HG03175 (cell line): ENCODE results near the gene KCNQ1.
"Not testable (repeated sequence)": the region's sequence is repeated elsewhere in the genome, so short reads cannot be mapped to it uniquely, and the experiment has no call there.

Experiments
- ATAC-seq: cut with Tn5 transposase; IDR thresholded peaks from one replicate; pipeline ENCODE4 v1.9.1; 2021; ENCODE audit warnings: mild to moderate bottlenecking, moderate library complexity; ENCODE audit not compliant: unreplicated experiment

The KCNQ1 gene

GRCh38 chr11:2471048-2471803, 26.4 kb downstream of the KCNQ1 start:
- no peak for ATAC-seq

- ATAC-seq, result no peak
Observed at GRCh38 chr11:2471804-2472096, 26.9 kb downstream of the KCNQ1 start.

- ATAC-seq, result no peak
Observed at GRCh38 chr11:2472428-2473186, 27.8 kb downstream of the KCNQ1 start.

GRCh38 chr11:2473361-2474058, 28.7 kb downstream of the KCNQ1 start:
- no peak for ATAC-seq

GRCh38 chr11:2474059-2474901, 29.5 kb downstream of the KCNQ1 start:
- ATAC-seq, result no peak

- ATAC-seq, result no peak
Observed at GRCh38 chr11:2475136-2475918, 30.5 kb downstream of the KCNQ1 start.

GRCh38 chr11:2477254-2477653, 32.4 kb downstream of the KCNQ1 start:
- ATAC-seq, result no peak

- ATAC-seq, result no peak
Observed at GRCh38 chr11:2477936-2478335, 33.1 kb downstream of the KCNQ1 start.

- not testable (repeated sequence) for ATAC-seq
Observed at GRCh38 chr11:2480067-2480873, 35.5 kb downstream of the KCNQ1 start.

- ATAC-seq, result no peak
Observed at GRCh38 chr11:2480874-2481220, 36.0 kb downstream of the KCNQ1 start.

GRCh38 chr11:2481253-2481652, 36.4 kb downstream of the KCNQ1 start:
- no peak for ATAC-seq

GRCh38 chr11:2482204-2482603, 37.4 kb downstream of the KCNQ1 start:
- no peak for ATAC-seq

- no peak for ATAC-seq
Observed at GRCh38 chr11:2482745-2483144, 37.9 kb downstream of the KCNQ1 start.

- ATAC-seq, result no peak
Observed at GRCh38 chr11:2483426-2483825, 38.6 kb downstream of the KCNQ1 start.

GRCh38 chr11:2484576-2485125, 39.8 kb downstream of the KCNQ1 start:
- no peak for ATAC-seq

GRCh38 chr11:2488004-2488403, 43.2 kb downstream of the KCNQ1 start:
- no peak for ATAC-seq

GRCh38 chr11:2489083-2489482, 44.3 kb downstream of the KCNQ1 start:
- ATAC-seq, result no peak

- not testable (repeated sequence) for ATAC-seq
Observed at GRCh38 chr11:2497951-2498350, 53.1 kb downstream of the KCNQ1 start.

GRCh38 chr11:2498750-2499149, 53.9 kb downstream of the KCNQ1 start:
- ATAC-seq, result no peak
